Glomerular visceral epithelial cell (primary cell): ENCODE results near the gene CYP2W1.

Source experiments
- DNase-seq: peaks from one replicate; pipeline ENCODE4 v3.0.0-alpha.2; 2016; ENCODE audit errors: extremely low spot score

CYP2W1 gene

DNA sequence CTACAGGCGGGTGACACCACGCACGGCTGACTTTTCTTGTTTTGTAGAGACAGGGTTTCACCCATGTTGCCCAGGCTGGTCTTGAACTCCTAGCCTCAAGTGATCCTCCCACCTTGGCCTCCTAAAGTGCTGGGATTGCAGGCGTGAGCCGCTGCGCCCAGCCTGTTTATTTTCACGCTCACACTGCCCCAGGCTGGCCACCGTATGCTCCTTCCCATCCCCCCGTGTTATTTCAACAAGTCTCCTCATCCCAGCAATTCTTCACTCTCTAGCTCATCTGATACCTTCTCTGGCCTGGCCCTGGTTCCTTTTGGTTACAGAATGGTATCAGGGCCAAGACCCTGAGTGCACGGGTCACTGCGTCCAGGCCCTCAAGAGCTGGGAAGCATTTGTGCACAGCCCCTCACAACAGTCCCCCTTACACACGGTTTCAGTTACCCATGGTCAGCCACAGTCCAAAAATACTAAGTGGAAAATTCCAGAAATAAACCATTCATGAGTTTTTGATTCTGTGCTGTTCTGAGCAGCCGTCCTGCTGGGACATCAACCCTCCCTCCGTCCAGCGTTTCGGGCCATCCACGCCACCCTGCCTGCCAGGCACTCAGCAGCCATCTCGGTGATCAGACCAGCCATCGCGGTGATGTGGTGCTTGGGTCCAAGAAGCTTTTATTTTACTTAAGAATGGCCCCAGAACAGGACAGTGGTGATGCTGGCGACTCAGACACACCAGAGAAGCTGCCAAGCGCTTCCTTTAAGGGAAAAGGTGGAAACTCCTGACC is 16.5 kb upstream of the CYP2W1 start:
- no peak for DNase-seq

DNA sequence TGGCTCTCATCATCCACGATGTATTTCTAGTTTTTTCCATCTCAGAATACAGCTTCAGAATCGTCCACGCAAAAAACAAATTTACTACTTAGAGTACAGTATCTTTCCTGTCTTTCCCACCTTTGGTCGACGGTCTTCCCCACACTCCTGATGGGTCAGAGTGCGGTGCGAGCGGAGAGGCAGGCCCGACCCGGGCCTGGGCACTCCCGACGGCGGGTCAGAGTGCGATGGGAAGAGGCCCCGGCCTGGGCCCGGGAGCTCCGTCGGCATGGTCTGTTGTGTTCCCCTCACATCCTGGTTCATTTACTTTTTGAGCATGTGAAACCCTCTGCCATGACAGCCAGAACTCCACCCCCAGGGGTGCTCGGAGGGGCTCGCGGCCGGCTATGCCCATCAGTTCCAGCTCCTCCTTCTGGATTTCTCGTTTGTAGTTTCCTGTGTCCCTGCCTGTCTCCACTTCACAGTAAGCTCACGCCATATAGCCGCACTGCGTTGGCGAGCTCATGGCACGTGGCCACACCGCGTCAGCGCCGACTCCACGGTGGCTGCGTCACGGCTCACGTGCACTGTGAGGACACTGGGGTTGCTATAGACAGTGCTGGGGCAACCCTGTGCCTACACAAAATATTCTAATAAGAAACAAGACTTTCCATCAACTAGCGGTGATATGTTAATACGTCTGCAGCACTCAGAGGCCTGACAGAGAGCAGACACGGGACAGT is 15.5 kb upstream of the CYP2W1 start:
- DNase-seq, result no peak

DNA sequence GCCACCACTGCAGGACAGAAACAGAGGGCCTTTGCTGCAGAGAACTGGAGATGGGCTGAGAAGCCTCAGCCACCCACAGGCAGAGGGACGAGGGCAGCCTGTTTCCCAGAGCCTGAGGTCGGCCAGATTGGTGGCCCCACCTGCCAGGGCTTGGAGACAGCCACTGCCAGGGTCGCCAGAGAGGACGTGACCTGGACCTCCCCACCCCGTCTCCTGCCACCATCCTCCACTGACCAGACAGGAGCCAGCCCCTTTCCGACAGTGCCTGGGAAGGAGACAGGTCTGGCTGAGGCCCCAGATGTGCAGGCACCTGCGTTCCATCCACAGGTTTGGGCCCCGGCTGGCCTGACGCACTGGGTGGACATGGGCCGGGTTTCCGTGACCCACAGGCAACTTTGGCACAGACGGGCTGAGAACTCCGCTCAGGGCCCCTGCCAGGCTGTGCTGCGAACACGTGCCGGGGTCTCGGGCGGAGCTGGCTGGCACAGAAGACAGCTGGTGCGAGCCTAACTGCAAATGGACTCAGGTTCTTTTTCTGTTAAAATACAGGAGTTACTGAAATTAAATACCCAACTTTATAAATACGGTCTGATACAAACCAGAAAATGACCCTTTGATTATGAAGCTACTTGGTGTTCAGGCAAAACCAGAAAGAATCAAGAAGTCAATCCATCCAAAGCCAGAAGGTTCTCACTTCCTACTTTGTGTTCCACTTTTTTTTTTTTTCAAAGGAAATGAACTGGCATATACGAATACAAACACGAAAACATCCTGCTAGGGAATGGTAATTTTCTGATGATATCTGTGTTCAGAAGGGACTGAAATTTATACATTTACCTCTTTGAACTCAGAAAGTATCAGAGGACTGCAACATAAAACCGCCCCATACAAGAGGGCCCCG is 14.5 kb upstream of the CYP2W1 start:
- DNase-seq, result no peak

DNA sequence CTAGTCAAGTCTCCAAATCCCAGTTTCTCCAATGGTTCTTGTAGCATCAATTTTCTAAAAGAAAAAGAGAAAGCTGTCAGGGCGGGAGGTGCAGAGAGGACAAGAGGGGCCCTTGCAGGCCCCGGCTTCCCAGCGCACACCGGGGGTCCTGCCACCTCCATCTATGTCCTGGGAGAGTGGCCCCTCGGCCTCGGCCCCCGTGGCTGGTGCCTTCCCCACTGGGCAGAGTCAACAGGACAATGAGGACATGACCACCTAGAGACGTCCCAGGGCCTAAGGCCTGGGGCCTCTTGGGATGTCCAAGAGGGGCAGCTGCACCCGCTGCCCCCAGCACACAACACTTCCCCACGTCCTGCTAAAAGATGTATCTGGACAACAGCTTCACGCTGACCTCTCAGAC is 13.6 kb upstream of the CYP2W1 start:
- DNase-seq, result no peak

DNA sequence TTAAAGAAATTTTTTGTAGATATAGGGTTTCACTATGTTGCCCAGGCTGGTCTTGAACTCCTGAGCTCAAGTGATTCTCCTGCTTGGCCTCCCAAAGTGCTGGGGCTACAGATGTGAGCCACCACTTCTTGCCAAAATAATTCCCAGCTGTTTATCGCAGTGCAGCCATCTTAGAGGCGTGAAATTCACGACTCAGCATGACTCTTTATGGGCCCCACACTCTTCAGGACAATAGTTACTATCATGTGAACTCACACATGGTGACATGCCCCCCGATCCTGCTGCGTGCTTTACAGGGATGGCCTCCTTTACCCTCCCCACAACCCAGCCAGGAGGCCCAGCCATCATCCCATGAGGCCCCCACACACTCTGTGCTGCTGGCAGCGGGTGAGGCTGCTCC is 12.2 kb upstream of the CYP2W1 start:
- DNase-seq, result no peak

DNA sequence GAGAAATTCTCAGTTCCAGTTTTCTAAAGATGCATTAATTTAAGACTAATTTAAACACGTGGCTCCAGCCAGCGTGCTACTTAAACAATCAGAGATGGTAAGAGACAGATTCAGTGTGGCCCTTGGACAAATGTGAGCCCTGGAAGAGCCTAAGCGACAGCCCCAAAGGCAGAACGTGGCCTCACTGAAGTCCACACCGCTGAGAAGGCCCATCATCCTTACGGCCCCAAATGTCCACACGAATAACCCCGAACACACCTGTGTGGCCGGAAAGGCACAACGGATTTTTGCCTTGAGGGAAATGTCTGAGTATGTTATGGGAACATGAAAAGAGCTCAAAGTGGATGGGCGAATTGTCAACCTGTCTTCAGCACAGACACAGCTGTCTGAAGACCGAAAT is 10.9 kb upstream of the CYP2W1 start:
- no peak for DNase-seq

DNA sequence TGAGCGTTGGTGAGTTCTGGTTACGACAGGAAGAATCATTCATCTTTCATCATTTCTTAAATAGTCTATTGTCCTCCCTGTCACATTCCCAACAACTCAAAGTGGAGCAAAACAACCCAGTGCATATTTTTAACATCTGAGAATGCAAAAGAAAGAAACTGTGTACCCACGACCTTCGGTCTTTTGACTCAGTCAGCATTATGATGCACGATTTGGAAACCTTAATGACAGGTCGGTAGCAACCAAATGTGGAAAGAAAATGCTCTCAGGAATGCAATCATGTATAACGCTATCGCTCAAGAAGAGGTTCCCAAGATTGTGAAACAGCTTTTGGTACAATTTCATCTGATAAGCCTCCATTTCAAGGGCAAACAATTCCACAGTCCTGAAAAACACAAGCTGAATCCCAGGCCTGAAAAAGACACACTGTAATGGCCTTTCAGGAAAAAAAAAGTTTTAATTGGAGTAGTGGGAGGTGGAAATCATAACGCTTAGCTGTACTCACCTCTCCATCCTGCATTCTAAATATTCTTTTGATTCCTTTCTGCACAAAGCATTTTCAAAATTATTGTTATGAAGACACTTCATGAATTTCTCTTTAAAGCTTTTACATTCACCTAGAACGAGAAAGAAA is 10.2 kb upstream of the CYP2W1 start:
- no peak for DNase-seq

DNA sequence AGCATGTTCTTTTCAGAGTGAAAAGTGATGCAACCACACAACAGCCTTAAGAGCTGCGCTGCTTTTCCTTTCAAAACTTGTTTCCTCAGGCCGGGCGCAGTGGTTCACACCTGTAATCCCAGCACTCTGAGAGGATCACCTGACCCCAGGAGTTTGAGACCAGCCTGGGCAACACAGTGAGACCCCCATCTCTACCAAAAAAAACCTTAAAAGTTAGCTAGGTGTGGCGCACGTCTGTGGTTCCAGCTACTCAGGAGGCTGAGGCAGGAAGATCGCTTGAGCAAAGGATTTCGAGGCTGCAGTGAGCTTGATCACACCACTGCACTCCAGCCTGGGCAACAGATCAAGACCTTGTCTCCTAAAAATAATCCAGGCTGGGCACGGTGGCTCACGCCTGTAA is 9.7 kb upstream of the CYP2W1 start:
- no peak for DNase-seq

DNA sequence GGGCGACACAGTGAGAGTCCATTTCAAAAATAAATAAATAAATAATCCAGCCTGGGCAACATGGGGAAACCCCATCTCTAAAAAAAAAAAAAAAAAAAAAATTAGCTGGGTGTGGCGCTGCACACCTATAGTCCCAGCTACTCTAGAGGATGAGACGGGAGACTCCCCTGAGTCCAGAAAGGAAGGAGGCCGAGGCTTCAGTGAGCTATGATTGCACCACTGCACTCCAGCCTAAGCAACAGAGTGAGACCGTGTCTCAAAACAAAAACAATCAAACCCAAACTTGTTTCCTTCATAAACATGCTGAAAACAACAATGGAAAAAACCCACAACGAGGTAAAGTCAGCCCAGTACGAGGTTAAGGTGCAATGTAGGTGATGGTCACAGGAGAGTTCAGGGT is 8.8 kb upstream of the CYP2W1 start:
- DNase-seq, result no peak

DNA sequence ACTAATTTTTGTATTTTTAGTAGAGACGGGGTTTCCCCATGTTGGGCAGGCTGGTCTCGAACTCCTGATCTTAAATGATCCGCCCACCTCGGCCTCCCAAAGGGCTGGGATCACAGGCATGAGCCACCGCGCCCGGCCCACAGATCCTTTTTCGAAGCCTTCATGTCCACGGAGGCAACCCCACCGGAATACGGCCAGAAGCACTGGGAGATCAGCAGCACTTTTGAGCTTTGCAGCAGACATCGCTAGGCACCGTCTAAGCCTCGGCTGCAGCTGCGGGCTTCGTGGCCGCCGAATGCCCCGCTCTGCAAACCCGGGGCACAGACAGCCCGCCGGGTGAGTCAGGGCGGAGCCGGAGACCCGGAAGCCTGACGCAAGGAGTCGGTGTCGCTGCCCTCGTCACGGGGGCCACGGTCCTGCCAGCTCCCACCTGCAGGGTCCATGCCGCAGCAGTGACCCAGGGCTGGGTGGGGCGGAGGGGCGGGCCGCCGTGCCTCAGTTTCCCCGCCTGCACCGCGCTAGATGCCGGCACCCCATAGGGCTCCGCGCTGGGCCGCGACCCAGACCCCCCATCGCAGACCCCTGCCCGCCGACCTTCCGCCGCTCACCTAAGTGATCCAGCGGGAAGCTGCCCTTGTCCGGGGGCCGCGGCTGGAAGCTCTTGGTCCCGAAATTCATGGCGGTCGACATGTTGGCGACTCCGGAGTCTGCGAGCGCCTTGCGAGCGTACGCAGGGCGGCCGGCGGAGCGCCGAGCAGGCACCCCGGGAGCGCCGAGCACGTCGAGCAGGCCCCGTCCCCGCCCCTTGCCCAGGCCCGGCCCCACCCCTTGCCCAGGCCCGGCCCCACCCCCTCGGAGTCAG is 7.9 kb upstream of the CYP2W1 start, which contains the start of gene COX19:
Gene COX19, minus strand, starts transcription at position 730 of the 862 bp plus-strand sequence. Its CDS starts 40 bp downstream, at position 690.
- DNase-seq, result peak; percentile 88

DNA sequence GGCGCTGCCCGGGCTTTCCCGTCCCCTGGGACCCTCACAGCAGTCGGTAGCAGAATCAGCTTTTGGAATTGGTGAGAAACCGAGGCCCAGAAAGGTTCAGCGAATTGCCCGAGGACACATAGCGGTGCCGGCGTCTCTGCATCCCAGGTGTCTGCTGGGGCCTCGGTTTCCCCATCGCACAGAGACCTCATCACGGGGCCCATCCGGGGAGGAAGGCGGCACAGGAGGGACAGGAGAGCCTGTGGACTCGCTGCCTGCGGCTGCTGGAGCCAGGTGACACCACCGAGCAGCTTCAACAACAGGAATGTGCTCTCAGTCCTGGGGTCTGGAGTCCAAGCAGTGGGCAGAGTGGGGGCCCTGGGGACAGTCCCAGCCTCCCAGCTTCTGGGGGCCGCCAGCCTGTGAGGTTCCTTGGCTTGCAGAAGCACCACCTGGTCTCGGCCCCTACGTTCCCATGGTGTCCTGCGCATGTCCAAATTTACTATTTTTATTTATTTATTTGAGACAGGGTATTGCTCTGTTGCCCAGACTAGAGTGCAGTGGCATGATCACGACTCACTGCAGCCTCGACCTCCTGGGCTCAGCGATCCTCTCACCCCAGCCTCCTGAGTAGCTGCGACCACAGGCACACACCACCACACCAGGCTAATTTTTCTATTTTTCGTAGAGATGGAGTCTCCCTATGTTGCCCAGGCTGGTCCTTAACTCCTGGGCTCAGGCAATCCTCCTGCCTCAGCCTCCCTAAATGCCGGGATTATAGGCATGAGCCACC is 7.1 kb upstream of the CYP2W1 start:
- DNase-seq, result no peak

DNA sequence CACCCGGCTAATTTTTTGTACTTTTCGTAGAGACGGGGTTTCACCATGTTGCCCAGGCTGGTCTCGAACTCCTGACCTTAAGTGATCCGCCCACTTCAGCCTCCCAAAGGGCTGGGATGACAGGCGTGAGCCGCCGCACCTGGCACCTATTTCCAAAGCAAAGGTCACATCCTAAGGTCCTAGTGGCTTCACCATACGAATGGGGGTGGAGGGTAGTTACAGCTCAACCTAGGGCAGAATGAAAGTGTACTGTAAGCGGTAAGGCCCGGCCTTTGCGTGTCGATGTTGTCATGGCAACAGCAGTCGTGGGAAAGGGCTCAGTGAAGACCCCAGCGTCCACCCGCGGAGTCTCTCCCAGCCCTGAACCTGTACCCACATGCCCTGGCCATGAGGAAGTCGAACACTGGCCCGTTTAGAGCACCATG is 6.1 kb upstream of the CYP2W1 start:
- no peak for DNase-seq

DNA sequence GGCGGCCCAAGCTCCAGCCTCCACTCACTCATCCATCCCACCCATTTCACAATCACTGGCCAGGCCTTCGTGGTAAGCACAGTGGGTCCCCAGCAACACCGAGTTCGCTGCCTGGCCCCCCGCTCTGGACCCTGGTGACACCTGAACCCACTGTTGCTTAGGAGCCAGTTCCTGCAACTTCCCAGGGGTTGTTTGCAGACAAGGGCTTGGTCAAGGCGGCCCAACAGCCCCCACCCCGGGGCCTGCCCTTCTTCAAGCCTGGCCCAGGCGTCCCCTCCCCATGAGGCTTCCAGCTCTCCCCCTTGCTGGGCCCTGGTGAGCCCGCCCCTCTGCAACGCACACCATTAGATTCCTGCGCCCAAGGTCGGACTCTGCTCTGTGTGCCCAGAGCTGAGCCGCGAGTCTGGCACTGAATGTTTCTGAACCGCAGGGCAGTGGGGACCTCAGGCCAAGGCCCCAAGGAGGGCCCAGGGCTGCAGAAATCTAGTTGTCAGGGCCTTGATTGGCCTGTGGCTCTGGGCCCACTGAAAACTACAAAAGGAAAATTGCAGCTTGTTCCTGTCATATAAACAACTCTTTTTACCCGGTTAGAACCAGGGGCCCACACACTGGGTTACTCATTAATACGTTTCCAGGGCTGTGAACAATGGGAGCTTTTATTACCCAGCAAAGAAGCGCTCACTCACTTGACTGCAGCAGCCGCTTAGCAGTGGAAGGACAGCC is 5.5 kb upstream of the CYP2W1 start:
- DNase-seq, result peak; percentile 67

DNA sequence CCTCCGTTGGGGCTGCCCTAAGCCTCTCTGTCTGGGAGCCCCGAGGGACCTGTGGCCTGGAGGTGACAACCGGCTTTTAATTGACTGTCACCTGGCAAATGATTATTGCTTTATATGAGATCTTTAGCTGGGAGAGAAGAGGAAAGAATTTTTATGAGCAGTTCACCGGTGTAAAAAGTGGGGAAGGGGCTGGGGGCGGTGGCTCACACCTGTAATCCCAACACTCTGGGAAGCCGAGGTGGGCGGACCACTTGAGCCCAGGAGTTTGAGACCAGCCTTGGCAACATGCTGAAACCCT is 5.0 kb upstream of the CYP2W1 start:
- no peak for DNase-seq

DNA sequence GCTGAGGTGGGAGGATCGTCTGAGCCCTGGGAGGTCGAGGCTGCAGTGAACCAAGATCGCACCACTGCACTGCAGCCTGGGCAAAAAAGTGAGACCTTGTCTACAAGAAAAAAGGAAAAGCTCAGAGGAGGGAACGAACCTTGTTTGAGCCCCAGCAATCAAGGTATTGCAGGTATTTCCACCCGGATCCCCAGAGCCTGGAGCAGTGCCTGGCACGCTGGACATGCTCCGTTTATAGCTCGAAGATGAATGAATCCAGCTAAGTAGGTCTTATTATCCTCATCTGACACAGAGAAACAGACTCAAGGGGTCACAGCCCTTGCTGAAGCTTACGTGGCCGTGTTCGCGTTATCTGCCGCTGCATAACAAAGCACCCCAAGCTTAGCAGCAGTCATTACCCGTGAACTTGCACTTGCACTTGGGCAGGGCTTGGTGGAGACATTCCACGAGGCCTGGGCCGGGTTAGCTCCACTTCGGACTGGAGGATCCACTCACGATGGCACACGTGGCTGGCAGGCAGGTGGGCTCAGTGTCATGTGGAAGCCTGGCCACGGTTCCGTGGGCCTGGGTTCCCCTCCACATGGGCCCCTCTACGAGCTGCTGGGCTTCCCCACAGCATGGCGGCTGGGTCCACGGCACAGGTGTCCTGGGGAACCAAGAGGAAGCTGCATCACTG is 4.4 kb upstream of the CYP2W1 start:
- no peak for DNase-seq

DNA sequence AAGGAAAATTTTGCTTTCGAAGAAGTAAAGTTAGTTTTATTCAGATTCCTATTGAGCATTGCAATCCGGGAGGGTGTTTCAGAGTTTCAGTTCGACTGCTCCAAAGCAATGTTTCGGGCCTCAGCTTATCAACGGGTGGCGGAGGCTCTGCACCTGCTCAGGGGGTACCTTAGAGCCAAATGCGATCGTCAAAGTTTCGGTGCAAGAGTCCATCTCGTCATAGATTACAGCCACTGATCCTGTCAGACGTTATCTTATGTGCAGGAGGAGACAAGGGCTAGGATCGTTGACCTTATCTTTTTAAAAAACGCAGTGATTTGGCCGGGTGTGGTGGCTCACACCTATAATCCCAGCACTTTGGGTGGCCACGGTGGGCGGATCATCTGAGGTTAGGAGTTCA is 3.8 kb upstream of the CYP2W1 start:
- DNase-seq, result no peak

DNA sequence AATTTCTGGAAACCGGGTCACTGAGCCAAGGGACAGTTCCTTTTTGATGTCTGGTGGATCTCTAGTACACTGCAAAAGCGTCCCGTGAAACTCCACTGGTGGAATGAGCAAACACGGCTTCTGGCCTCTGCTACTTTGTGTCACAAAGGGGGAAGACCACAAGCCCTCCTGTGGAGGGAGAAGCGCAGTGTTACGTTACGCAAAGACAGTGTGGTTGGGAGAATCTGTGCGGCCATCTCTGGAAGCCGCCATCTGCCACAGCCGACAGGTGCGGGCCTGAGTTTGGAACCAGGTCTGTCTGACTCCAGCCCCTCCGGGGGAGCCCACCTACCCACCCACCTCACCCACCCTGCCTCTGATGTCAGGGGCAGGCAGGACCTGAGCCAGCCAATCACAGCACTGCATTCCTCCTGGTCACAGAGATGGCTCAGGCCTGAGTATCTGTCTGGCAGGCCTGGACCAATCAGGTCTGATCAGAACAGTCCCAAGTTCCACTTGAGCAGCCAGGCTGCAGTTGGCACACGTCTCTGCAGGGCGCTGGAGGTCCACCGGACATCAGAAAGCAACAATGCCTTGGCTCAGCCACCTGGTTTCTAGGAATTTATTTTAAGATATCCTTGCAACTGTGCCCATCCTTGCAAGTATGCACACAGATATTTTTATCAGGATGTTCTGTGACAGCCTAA is 3.0 kb upstream of the CYP2W1 start:
- DNase-seq, result peak; percentile 67

DNA sequence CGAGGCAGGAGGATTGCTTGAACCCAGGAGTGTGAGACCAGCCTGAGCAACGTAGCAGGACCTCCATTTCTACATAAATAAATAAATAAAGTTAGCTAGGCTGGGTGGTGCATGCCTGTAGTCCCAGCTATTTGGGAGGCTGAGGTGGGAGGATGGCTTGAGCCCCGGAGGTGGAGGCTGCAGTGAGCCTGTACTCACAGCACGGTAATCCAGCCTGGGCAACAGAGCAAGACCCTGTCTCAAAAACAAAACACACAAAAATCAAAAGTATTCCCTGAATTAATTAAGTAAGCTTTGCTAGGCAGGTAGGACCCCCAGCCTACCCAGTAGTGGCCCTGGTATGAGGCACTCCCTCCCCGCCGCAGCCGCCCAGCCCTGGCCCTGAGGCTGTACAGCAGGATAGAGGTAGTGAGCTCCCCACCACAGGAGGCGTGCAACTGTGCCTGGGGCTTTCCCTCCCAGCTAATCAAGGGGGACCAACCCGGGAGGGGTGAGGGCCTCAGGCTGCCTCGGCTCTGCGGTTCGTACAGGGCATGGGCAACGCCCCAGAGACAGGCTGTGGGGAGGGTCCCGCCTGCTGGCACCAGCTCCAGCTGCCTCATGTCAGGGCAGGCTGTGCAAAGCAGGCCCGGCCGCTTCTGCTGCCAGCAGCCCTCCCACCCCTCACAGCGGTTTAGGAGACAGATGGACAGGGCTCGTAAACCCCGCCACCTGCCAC is 1.0 kb upstream of the CYP2W1 start:
- no peak for DNase-seq
